Activated CD4-positive, alpha-beta T cell treated with anti-CD3 and anti-CD28 coated beads, Interleukin-2, amount 50 U/mL, for 16 hours (primary cell): ENCODE data around the gene C4A.
"Not testable (repeated sequence)": the region's sequence is repeated elsewhere in the genome, so short reads cannot be mapped to it uniquely, and the experiment has no call there.

Source experiments
- DNase-seq: peaks from one replicate; pipeline ENCODE4 v3.0.0-alpha.2; 2020

Gene C4A

DNA sequence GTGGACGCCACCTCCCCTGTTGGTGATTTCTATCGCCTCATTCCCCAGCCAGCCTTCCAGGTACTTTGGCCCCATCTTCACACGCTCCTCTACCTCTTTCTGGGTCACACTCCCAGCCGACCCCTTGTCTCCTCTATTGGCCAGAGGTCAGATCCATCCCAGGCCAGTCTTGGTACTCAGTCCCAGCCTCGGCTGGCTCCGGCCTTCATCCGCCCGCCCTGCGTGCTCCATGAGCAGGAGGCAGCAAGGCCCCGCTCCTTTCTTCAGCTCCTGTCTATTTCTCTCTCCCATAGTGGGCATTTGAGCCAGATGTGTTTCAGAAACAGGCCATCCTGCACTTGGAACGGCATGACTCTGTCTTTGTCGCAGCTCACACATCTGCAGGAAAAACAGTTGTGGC is 20.2 kb upstream of the C4A start:
- DNase-seq = no peak

DNA sequence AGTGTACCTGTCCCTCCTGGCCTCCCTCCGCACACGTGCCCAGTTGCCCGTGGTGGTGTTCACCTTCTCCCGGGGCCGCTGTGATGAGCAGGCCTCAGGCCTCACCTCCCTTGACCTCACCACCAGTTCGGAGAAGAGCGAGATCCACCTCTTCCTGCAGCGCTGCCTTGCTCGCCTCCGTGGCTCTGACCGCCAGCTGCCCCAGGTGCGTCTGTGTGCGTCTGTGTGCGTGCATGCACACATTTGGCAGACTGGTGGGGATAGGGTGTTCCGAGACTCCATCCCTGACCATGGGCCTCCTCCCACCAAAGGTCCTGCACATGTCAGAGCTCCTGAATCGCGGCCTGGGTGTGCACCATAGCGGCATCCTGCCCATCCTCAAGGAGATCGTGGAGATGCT is 17.9 kb upstream of the C4A start:
- no peak for DNase-seq

GRCh38 chr6:31965700-31966099 is 16.2 kb upstream of the C4A start:
- DNase-seq = no peak

DNA sequence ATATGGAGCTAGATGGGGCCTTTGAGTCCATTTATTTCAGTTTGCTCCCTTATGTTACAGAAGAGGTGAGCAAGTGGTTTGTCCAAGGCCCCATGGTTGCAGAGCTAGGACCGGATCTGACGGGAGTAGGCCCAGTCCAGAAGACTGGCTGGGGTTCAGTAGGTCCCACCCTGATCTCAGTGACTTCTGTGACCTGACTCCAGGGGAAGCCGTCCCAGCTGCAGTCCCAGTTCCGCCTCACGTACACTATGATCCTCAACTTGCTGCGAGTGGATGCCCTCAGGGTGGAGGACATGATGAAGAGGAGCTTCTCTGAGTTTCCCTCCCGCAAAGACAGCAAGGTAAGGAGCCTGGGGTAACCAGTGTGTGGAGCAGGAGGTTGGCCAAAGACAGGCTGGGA is 15.4 kb upstream of the C4A start:
- DNase-seq = no peak

GRCh38 chr6:31966997-31967925 is 14.6 kb upstream of the C4A start:
- no peak for DNase-seq

DNA sequence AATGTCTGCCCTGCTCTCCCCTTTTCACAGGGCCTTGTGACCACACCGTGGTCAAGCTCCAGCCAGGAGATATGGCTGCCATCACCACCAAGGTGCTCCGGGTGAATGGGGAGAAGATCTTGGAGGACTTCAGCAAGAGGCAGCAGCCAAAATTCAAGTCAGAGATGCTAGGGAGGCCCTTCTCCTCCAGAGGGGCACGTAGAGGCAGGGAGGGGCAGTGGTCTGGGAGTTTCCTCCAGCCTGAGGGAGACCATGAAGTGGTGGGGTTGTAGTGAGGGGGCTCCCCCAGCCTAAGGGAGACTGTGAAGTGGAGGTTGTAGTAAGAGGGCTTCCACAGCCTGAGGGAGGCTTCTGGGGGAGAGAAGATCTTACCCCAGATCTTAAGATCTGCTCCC is 13.9 kb upstream of the C4A start:
- DNase-seq = no peak

DNA sequence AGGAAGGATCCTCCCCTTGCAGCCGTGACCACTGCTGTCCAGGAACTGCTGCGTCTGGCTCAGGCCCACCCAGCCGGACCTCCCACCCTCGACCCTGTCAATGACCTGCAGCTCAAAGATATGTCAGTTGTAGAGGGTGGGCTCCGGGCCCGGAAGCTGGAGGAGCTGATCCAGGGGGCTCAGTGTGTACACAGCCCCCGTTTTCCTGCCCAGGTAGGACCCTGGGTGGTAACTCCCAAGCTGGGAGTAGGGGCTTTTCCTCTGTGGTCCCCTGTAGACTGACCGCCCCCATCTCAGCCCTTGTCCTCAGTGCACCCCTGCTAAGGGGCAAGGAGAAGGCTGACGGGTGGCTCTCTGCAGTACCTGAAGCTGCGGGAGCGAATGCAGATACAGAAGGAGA is 13.5 kb upstream of the C4A start:
- DNase-seq = no peak

GRCh38 chr6:31968791-31969711 is 12.8 kb upstream of the C4A start:
- no peak for DNase-seq

DNA sequence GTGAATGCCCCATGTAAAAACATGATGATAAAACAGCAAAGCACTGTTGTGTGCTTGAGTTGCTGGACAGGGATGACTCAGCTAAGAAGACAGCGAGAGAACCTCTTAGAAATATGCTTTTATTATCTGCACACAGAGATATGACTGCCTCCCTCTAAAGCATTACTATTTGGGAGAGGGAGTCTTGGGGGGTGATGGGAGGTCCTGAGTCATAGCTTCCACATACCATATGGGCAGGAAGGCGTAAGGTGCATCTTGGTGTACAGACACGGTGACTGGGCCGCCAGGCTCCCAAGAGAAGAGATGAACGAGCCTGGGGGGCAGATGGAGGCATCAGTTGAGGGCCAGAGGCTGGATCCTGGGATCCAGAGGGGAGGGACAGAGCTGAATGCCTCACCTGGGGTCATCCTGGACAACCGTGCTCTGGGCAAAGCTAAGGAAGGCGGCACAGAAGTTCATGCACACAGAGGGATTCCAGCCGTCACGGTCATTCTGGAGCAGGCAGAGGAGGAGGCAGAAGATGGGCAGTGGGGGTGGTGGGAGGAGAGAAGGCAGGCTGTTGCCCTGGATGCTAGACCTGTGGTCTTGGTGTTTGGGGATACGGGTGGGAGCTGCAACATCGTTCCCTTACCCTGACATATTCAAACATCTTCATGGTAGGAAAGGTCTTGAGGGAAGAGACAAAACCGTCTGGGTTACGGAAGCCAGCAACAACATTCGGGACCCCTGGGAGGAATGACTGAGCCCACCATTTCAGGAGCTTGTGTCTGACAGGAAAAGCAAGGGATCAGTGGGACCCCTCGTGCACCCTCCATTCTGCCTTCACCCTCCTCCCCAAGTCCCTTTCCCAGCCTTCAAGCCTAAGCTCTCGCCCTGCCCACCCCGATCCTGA is 11.9 kb upstream of the C4A start:
- DNase-seq = no peak

DNA sequence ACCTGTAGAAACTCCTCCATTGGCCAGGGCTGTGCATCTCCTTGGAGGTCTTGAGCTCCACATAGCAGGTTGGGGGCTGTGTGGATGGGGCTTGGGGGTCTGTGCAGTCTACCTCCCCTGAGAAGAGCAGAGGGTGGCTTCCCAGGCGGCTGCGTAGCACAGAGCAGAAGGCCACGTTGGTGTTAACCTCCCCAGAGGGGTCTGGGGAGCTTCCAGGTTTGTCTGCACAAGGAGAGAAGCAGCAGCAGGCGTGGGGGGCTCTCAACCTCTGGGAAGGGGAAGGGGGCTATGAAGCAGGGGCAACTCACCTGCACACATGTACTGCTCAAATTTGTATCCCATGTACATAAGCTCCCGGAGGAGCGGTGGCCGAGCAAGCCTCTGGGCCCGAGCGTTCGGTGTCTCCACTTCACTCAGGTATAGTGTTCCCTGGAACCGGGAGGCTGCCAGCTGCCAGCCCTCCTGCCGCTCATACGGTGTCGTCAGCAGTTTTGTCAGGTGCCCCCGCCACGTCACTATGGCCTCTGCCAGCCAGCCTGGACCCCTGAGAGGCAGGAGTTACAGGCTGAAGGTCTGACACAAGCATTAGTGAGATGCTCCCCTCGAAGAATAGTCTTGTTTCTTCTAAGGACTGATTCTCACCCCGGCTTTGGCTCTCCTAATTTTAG is 11.1 kb upstream of the C4A start:
- DNase-seq = no peak

DNA sequence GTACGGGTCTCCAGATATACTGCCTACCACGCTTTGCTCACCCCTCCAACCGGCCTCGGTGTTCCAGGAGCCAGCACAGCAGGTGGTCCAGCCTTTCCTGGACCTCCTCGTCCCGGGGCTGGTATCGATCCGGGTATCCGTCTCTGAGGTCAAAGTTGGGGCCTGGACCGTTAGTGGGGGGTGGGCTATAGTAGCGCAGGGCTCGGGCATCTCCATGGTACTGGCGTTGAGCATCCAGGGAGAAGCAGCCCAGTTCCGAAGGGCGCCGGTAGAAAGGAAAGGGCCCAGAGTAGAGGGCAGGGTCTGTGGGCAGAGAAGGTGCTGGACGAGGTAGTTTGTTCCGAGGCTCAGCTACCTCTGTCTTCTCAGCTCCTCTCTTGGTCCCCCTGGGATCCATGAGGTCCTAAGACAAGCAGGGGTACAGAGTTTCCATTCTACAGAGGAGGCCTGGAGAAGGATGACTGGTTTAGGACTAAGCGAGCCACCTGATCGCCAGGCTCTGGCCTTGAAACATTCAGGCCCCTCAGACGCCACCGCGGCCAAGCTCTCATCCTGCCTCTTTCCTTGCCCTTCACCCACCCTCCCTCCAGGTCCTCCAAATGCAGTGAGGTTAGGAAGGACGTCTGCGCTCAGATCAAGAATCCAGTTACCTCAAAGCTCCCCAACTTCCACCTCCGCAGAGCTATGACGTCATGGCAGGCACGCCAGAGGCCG is 10.4 kb upstream of the C4A start:
- no peak for DNase-seq

GRCh38 chr6:31971993-31972708 is 9.7 kb upstream of the C4A start, which contains the start of gene DXO:
Gene DXO, minus strand, starts transcription at chr6:31972138. Its CDS starts 463 bp downstream, at chr6:31971675.
- peak; percentile 98 for DNase-seq

DNA sequence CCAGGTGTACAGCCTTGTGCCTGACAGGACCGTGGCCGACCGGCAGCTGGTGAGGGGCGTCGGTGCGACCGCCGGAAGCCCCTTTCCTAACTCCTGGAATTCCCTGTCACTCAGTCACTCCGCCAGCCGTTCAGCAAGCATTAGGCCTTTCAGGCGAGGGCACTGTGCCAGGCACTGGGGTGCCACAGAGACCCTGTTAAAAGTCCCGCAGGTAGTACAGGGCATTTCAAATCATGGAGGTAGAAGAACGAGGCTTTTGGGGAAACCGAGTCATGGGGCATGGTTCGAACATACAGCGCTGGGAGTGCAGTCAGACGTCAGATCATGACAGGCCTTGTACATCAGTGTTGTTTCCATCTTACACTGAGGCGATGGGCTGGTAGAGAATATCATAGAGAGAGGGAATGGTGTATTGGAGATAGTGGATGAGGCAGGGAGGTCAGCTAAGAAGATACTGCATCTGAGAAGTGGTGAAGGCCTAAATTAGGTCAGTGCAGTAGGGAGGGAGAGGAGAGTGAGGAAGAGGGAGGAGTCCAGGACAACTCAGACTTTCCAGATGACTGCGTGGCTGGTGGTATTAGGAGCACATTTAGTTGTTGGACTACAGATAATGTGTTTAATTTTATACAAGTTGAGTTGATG is 9.0 kb upstream of the C4A start:
- peak; percentile 26 for DNase-seq

- DNase-seq = not testable (repeated sequence)
Observed at GRCh38 chr6:31976065-31976464, 5.8 kb upstream of the C4A start.

GRCh38 chr6:31977816-31978431 is 3.9 kb upstream of the C4A start:
- no peak for DNase-seq

GRCh38 chr6:31978831-31979230 is 3.0 kb upstream of the C4A start:
- no peak for DNase-seq

DNA sequence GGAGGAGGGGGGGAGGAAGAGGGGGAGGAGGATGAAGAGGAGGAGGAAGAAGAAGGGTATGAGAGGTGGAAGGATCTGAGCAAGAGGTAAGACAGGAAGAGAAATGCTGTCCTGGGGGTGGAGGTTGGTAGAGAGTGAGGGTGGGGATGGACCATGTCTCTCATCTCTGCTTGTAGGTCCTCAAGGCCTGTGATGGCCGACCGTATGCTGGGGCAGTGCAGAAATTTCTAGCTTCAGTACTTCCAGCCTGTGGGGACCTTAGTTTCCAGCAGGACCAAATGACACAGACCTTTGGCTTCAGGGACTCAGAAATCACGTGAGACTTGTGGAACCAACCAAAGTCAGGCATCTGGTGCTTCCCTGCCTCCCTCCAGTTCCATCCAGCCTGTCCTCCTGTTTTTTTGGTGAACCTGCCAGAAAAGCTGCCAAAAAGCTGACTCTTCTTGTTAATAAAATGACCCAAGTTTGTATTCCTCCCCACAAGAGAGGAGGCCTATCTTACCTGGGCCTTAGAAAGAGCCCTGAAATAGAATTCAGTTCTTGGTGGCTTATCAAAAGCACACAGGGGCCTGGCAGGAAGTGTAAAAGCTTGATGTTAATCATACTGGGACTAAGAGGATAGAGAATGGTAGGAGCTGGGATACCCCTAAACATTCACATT is 2.5 kb upstream of the C4A start:
- no peak for DNase-seq

- DNase-seq = not testable (repeated sequence)
Observed at GRCh38 chr6:31980195-31980876, 1.5 kb upstream of the C4A start.
